NCI-H1105 (cell line): ENCODE results near the gene HES3.

Experiments
- DNase-seq: peaks from one replicate; lab custom pipeline; 2025; lab: John Stamatoyannopoulos, UW

HES3 gene

GRCh38 chr1:6262555-6263420 is 18.8 kb downstream of the HES3 start:
- no peak for DNase-seq

DNA sequence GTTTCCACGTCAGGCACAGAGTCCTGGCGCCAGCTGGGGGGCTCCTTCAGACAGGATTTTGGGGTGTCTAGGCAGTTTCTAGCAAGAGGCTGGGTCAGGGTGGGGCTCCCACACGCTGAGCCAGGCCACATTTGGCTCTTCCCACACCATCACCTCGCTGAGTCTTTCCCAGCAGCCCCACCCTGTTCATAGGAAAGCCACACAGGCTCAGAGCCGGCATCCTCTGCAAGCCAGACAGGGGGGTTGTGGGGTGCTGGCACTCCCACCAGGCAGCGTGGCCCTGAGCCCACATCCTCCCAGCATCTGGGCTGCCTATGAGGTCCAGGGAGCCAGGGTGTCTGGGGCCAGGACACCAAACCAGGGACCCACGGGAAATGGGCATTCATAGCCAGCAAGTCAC is 19.7 kb downstream of the HES3 start:
- DNase-seq: no peak

GRCh38 chr1:6265151-6265550 is 21.2 kb downstream of the HES3 start:
- DNase-seq: no peak

DNA sequence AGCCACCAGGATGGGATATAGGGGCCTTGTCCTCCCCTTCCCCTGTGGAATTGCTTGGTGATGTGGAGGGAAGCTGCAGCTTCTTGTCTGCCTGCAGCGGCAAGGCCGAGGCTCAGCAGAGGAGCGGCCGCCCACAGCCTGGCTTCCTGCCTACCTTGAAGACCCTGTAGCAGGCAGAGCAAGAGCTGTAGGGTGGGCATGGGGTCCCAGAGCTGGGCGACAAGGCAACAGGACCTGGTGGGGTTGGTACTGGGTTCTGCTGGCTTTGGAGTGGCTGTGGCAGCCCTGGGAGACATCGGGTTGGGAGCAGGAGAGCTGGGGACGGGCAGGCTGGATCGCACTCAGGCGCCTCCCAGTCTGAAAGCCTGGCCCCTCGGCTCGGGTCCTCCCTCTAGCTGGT is 22.7 kb downstream of the HES3 start:
- DNase-seq: no peak

GRCh38 chr1:6267686-6268322 is 23.8 kb downstream of the HES3 start:
- no peak for DNase-seq

GRCh38 chr1:6268415-6268814 is 24.4 kb downstream of the HES3 start:
- no peak for DNase-seq

DNA sequence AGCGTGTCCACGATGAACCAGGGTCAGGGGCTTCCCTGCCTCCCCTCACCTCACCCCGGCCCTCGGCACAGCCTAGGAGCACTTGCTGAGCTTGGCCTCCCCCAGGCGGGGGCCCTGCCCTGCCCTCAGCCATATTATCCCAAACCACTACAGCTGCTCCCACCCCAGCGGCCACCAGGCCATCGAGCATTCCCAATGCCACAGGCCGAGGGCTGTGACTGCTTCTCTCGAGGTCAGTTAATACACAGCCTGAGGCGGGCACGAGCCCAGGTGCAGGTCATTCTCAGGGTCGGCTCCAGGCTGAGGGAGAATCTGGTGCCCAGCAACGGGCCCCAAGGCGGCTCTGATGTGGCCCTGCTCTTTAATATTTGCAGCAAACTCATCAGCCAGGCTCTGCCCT is 25.3 kb downstream of the HES3 start:
- DNase-seq: no peak

DNA sequence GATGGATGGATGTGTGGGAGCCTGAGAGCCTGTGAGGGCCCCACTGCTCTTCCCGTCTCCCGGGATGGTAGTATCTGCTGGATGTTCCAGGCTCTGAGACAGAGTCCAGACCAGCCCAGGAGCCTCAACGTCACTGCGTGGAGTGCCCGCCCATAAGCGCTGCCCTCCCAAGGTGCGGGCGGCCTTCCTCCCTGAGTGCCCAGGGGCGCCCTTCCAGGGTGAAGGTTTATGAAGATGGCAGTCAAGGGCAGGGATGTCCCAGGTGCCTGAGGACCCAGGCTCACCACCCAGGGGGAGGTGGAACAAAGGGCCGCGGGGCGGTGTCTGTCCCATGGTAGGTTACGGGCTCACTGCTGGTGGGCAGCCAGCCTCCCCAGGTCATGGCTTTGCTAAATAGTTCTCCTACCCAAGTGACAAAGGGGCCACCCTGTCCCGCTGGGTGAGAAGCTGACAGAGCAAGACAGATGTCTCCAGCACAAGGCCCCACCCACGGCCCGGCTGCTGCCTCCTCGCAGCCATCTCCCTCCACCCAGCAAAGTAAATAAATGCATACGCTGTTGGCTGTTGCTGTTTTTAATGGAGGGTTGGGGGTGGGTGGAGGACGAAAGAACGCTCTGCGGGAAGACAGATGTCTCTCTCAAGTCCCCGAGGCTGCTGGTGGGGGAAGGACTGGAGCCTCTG is 25.9 kb downstream of the HES3 start:
- DNase-seq: no peak

DNA sequence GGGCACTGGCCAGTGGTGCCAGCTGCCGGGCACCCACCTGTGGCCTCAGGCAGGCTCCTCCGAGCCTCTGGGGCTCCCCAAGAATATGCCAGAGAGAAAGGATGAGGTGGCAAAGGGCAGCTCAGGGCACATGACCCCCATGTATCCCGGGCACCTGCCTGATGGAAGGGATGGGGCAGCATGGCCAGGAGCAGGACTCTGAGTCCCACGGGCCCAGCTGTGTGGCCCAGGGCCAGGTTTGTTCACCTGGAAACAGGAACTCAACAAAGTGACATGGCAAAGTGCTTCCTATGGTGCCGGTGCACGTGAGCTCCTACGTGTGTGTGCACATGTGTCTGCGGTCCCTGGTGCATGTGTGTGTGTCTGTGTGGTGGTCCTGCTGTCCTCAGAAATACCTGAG is 26.4 kb downstream of the HES3 start:
- no peak for DNase-seq

GRCh38 chr1:6271006-6271405 is 27.0 kb downstream of the HES3 start:
- DNase-seq: no peak

DNA sequence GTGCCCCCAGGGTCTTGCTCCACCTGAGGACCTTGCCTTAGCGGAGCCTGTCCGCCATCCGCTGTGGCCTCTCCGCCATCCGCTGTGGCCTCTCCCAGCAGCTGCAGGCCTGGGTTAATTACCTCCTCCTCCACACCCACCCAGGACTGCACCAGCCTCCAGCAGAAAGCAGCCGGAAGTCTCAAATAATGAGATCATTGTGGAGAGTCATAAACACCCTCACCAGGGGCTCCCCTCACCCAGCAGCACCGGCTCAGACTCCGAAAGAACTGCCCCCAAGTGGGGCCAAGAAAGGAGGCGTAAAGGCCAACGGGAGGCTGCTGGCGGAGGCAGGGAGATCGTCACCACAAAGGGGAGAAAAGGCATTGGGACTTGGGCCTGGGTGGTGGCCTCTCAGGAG is 27.6 kb downstream of the HES3 start:
- no peak for DNase-seq

DNA sequence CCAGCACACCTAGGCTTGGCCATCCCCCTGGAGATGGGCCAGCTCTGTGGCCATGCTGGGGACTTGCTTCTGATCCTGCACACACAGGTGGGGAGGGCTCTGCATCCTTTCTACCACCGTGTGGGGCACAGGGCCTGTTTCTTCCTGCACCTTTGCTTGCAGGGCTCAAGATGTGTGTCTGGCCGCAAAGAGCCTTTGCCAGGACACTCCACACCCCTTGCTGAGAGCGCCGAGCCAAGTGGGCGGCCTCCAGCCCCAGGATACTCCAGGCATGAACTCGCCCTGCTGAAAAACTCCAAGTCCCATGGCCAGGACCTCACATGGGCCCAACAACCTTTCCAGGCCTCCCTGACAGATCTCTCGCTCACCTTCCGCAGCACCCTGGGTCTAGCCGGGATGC is 28.5 kb downstream of the HES3 start:
- no peak for DNase-seq

DNA sequence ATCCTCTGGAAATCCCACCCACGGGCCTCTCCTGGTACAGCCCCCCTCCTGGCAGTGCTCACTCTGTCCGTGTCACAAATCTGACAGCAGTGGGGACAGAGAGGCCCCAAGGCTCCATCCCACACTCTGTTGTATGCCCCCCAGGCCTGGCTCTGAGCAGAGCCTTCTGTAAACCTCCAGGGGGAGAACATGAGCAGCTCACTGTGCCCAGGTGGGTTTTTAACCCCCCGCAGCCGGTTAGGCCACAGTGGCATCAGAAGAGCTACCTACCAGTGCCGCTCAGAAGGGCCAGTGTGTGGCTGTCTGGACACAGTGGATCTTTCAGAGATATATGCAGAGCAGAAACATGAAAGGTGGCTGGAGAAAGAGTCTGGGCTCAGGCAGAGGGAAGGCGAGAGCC is 28.9 kb downstream of the HES3 start:
- no peak for DNase-seq

DNA sequence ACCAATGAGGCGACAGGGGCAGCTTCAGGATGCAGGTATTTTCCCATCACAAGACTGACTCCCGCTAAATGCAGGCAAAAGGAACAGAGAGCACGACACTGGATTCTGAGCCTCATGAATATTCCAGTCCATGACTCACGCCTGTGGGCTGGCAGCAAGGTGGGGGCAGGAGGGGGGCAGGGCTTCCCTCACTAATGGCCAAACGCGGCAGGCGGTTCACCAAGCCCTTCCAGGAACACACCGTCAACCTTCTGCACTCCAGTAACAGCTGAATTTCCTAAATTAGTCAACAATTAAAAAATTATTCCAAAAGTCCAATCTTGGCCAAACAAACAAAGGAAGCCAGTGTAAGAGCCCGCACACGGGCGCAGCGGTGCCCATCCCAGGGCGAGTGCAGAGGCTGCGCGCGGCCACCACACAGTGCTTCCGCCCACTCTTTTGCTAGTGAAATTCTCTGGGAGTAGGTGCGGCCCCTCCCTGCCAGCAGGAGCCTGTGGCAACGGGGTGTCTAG is 29.5 kb downstream of the HES3 start:
- DNase-seq: no peak

DNA sequence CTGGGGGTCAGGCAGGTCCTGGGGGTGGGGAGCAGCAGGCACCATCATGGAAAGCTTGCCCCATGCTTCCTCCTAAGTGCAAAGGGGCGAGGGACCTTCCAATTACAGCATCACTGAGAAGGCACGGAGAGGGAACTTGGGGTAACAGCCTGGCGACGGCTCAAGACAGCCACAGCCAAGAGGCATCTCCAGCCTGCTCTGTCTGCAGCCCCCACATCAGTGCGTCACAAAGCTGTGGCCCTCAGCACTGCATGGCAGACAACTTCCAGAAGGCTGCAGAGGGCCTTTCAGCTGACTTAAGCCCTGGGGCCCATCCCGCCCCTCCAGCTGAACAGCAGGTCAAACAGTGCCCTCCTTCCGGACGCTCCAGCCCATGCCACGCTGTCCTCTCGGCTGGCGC is 30.1 kb downstream of the HES3 start:
- DNase-seq: no peak

DNA sequence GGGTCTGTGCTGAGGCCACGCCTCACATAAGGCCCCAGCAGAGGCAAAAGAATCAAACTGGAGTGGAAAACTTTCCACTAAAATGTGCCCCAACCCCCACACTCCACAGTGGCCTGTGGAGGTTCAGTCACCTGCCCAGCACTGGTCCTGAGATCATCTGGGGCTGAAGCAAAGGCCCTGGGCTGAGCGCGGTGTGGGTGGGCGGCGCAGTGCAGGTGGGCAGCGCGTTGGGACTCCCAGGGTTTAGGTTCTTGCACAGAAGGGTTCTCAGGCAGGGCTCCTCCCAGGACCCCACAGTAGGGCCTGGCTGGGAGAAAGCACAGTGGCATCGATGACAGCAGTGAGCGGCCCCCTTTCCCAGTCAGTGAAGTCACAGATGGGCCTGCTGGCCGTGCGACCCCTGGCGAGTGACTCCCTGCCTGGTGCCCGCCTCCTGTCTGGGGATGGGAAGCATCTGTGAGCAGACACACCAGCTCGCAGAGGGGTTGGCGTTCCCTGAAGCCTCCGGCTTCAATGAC is 30.7 kb downstream of the HES3 start:
- DNase-seq: no peak

GRCh38 chr1:6275826-6276782 is 32.1 kb downstream of the HES3 start:
- DNase-seq: no peak

- no peak for DNase-seq
Measured at GRCh38 chr1:6276811-6277555, 33.0 kb downstream of the HES3 start.

DNA sequence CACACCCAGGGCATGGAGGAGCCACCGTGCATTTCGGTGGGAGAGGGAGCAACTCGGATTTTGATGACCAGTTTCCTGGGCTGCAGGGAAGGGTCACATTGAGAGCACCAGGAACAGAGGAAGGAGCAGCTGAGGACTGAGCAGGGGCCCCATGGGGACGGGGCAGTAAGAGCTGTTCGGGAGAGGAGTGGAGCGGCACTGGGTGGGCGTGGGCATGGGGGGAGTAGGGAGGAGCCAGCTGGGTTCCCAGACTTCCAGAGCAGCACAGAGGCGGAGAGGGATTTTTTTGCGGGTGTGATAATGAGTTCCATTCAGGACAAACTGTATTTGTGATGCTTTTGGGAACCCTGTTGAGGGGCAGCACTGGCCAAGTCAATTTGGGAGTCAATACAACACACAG is 34.3 kb downstream of the HES3 start:
- DNase-seq: no peak

DNA sequence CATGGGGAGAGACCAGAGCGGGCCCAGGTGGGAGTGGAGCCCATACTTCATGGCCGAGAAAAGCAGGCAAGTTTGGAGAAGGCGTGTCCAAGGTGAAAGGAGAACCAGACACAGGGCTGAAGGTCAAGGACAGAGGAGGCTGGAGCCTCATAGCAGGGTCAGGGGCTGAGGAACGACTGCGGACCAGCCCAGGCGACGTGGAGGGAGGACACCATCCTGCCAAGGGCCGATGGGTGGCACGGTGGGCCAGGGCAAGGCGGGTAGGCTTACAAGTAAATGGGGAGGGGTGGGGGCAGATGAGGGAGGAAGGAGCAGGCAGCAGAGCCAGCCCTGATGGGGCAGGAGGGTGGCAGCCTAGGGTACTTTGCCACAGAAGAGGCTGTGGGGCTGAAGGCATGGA is 35.1 kb downstream of the HES3 start:
- no peak for DNase-seq
